Vagina (tissue), 2 donors: Measurements from ENCODE around the gene TRABD2A.

Experiments
- POLR2AphosphoS5 ChIP-seq, 2 donors: sonication (generic); formaldehyde crosslinking; IDR thresholded peaks; one replicate each; pipeline ENCODE4 v1.9.0; 2017; ENCODE audit warnings: antibody characterized with exemption in 2 of 2, mild to moderate bottlenecking in 2 of 2, low read depth in 1 of 2; ENCODE audit not compliant: insufficient read depth in 1 of 2
- TF ChIP-seq, protein P1 (sequence below), 3 experiments: fragments of 450-650 bp in 2 of 3; fragments of 200-600 bp in 1 of 3; sonication (generic) in 1 of 3; IDR thresholded peaks; one replicate each; pipeline ENCODE4 v1.5.1; 2017 to 2019; ENCODE audit warnings: antibody characterized with exemption in 3 of 3, mild to moderate bottlenecking in 2 of 3, moderate library complexity in 2 of 3

DNA sequence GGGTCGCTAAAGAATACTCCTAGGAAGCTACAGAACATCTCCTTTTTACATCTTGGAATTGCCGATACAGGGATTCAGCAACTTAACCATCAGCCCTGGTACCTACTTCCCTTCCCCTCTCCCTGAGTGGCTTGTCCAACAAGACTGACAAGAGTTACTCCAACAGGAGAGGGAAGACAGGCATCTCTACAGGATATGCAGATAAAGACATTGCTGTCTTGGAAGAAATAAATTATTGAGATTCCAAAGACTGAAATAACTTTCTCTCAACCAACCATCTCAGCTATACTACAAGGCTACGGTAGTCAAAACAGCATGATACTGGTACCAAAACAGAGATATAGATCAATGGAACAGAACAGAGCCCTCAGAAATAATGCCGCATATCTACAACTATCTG is 87.2 kb downstream of the TRABD2A start:
- TF ChIP-seq, protein P1, sequence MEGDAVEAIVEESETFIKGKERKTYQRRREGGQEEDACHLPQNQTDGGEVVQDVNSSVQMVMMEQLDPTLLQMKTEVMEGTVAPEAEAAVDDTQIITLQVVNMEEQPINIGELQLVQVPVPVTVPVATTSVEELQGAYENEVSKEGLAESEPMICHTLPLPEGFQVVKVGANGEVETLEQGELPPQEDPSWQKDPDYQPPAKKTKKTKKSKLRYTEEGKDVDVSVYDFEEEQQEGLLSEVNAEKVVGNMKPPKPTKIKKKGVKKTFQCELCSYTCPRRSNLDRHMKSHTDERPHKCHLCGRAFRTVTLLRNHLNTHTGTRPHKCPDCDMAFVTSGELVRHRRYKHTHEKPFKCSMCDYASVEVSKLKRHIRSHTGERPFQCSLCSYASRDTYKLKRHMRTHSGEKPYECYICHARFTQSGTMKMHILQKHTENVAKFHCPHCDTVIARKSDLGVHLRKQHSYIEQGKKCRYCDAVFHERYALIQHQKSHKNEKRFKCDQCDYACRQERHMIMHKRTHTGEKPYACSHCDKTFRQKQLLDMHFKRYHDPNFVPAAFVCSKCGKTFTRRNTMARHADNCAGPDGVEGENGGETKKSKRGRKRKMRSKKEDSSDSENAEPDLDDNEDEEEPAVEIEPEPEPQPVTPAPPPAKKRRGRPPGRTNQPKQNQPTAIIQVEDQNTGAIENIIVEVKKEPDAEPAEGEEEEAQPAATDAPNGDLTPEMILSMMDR (IDR thresholded peaks at IDR 0.05) = no peak
- TF ChIP-seq POLR2AphosphoS5 (IDR thresholded peaks at IDR 0.05; ENCODE audit: insufficient read depth in 1 of 2, low read depth in 1 of 2) = no peak
